ENCODE measurements around the gene TSC2.
"Not testable (repeated sequence)": the region's sequence is repeated elsewhere in the genome, so short reads cannot be mapped to it uniquely, and the experiment has no call there.

DNA sequence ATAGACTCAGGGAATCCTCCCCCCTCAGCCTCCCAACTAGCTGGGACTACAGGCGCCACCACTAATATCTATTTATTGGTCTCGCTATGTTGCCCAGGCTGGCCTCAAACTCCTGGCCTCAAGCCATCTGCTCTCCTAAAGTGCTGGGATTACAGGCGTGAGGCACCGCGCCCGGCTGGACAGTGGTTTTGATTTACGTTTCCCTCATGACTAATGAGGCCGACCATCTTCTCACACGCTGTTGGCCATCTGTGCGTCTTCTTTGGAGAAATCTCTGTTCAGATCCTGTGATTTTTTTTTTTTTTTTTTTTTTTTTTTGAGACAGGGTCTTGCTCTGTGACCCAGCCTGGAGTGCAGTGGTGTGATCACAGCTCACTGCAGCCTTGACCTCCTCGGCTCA is 81.5 kb downstream of the TSC2 start:
- TF ChIP-seq NR2F2 (IDR thresholded peaks at IDR 0.05); RAD21 (IDR thresholded peaks at IDR 0.05); EGR1 (IDR thresholded peaks at IDR 0.05; ENCODE audit: low read depth in 2 of 2); FOXA1 (IDR thresholded peaks at IDR 0.05); YY1 (IDR thresholded peaks at IDR 0.05); TAF1 (conservative IDR thresholded peaks at IDR 0.05); RXRA (IDR thresholded peaks at IDR 0.05): not testable (repeated sequence)
- TF ChIP-seq, protein P1, sequence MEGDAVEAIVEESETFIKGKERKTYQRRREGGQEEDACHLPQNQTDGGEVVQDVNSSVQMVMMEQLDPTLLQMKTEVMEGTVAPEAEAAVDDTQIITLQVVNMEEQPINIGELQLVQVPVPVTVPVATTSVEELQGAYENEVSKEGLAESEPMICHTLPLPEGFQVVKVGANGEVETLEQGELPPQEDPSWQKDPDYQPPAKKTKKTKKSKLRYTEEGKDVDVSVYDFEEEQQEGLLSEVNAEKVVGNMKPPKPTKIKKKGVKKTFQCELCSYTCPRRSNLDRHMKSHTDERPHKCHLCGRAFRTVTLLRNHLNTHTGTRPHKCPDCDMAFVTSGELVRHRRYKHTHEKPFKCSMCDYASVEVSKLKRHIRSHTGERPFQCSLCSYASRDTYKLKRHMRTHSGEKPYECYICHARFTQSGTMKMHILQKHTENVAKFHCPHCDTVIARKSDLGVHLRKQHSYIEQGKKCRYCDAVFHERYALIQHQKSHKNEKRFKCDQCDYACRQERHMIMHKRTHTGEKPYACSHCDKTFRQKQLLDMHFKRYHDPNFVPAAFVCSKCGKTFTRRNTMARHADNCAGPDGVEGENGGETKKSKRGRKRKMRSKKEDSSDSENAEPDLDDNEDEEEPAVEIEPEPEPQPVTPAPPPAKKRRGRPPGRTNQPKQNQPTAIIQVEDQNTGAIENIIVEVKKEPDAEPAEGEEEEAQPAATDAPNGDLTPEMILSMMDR (IDR thresholded peaks at IDR 0.05; ENCODE audit: low read depth, low read length, missing input control) = not testable (repeated sequence)
- TF ChIP-seq, protein P2, sequence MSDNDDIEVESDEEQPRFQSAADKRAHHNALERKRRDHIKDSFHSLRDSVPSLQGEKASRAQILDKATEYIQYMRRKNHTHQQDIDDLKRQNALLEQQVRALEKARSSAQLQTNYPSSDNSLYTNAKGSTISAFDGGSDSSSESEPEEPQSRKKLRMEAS (IDR thresholded peaks at IDR 0.05) = not testable (repeated sequence)
- TF ChIP-seq, protein P3, sequence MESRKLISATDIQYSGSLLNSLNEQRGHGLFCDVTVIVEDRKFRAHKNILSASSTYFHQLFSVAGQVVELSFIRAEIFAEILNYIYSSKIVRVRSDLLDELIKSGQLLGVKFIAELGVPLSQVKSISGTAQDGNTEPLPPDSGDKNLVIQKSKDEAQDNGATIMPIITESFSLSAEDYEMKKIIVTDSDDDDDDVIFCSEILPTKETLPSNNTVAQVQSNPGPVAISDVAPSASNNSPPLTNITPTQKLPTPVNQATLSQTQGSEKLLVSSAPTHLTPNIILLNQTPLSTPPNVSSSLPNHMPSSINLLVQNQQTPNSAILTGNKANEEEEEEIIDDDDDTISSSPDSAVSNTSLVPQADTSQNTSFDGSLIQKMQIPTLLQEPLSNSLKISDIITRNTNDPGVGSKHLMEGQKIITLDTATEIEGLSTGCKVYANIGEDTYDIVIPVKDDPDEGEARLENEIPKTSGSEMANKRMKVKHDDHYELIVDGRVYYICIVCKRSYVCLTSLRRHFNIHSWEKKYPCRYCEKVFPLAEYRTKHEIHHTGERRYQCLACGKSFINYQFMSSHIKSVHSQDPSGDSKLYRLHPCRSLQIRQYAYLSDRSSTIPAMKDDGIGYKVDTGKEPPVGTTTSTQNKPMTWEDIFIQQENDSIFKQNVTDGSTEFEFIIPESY (IDR thresholded peaks at IDR 0.05) = not testable (repeated sequence)
- TF ChIP-seq, protein P4, sequence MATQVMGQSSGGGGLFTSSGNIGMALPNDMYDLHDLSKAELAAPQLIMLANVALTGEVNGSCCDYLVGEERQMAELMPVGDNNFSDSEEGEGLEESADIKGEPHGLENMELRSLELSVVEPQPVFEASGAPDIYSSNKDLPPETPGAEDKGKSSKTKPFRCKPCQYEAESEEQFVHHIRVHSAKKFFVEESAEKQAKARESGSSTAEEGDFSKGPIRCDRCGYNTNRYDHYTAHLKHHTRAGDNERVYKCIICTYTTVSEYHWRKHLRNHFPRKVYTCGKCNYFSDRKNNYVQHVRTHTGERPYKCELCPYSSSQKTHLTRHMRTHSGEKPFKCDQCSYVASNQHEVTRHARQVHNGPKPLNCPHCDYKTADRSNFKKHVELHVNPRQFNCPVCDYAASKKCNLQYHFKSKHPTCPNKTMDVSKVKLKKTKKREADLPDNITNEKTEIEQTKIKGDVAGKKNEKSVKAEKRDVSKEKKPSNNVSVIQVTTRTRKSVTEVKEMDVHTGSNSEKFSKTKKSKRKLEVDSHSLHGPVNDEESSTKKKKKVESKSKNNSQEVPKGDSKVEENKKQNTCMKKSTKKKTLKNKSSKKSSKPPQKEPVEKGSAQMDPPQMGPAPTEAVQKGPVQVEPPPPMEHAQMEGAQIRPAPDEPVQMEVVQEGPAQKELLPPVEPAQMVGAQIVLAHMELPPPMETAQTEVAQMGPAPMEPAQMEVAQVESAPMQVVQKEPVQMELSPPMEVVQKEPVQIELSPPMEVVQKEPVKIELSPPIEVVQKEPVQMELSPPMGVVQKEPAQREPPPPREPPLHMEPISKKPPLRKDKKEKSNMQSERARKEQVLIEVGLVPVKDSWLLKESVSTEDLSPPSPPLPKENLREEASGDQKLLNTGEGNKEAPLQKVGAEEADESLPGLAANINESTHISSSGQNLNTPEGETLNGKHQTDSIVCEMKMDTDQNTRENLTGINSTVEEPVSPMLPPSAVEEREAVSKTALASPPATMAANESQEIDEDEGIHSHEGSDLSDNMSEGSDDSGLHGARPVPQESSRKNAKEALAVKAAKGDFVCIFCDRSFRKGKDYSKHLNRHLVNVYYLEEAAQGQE (IDR thresholded peaks at IDR 0.05) = not testable (repeated sequence)

Data from liver (tissue), 3 donors.